Lower leg skin (tissue), 4 donors: Measurements from ENCODE around the gene SREBF1. TPM values are rescaled to one million over a fixed set of nuclear protein-coding genes. Genes with fewer than 3 reads are reported as not detected.

Experiments
- DNase-seq, 2 donors: peaks; one replicate each; pipeline ENCODE4 v3.0.0-alpha.2; 2019; ENCODE audit warnings: low spot score in 2 of 2
- H3K4me3 ChIP-seq: fragments of 200-600 bp; sonication (generic); 2 replicates; pipeline ENCODE4 v1.5.1; 2017; ENCODE audit warnings: mild to moderate bottlenecking, low read depth; ENCODE audit not compliant: poor library complexity, severe bottlenecking
- POLR2A ChIP-seq, 2 donors: fragments of 450-650 bp; IDR thresholded peaks; one replicate each; pipeline ENCODE4 v1.6.1; 2016 to 2017; ENCODE audit warnings: antibody characterized with exemption in 2 of 2, mild to moderate bottlenecking in 1 of 2, moderate library complexity in 1 of 2
- WGBS, 2 donors: methylation state at CpG; one replicate each; pipeline ENCODE4 v1.1.5; 2018; 5-methylcytosine and 5-hydroxymethylcytosine counted together
- intact Hi-C: fragments of 100-400 bp; cut with DNase I; formaldehyde crosslinking; loops from one replicate; pipeline ENCODE4 v1.15.0; 2023; ENCODE audit warnings: low total_unique reads
- total RNA-seq, 4 donors: library from RNA; depleted of rRNA; stranded (reverse); fragments of >200 nt; gene quantifications; one replicate each; pipeline ENCODE4 v1.1.0, GENCODE V29; 2016
- TF ChIP-seq, protein P1 (sequence below), 3 donors: fragments of 450-650 bp; IDR thresholded peaks; one replicate each; pipeline ENCODE4 v1.5.1; 2016; ENCODE audit warnings: antibody characterized with exemption in 3 of 3, mild to moderate bottlenecking in 3 of 3, moderate library complexity in 2 of 3

Gene SREBF1
- total RNA-seq, 4 donors from 2014 or later: 54.3 to 146 (median 102) TPM

GRCh38 chr17:17805575-17805974 is 31.2 kb downstream of the SREBF1 start:
- 46 to 57% methylated on average over 8 to 9 of the region's 9 CpGs for WGBS, 2 donors
- intact Hi-C loops: no loop called here
- TF ChIP-seq POLR2A (IDR thresholded peaks at IDR 0.05): no peak
- no peak for DNase-seq
- H3K4me3 ChIP-seq: no peak overlapping the region

GRCh38 chr17:17804007-17804406 is 32.8 kb downstream of the SREBF1 start:
- TF ChIP-seq, protein P1, sequence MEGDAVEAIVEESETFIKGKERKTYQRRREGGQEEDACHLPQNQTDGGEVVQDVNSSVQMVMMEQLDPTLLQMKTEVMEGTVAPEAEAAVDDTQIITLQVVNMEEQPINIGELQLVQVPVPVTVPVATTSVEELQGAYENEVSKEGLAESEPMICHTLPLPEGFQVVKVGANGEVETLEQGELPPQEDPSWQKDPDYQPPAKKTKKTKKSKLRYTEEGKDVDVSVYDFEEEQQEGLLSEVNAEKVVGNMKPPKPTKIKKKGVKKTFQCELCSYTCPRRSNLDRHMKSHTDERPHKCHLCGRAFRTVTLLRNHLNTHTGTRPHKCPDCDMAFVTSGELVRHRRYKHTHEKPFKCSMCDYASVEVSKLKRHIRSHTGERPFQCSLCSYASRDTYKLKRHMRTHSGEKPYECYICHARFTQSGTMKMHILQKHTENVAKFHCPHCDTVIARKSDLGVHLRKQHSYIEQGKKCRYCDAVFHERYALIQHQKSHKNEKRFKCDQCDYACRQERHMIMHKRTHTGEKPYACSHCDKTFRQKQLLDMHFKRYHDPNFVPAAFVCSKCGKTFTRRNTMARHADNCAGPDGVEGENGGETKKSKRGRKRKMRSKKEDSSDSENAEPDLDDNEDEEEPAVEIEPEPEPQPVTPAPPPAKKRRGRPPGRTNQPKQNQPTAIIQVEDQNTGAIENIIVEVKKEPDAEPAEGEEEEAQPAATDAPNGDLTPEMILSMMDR (IDR thresholded peaks at IDR 0.05): no peak
- no peak for TF ChIP-seq POLR2A (IDR thresholded peaks at IDR 0.05)
- DNase-seq: no peak
- intact Hi-C loops: no loop called here
- H3K4me3 ChIP-seq: no peak overlapping the region
- 83 to 86% methylated on average over 3 of the region's 3 CpGs for WGBS, 2 donors

DNA sequence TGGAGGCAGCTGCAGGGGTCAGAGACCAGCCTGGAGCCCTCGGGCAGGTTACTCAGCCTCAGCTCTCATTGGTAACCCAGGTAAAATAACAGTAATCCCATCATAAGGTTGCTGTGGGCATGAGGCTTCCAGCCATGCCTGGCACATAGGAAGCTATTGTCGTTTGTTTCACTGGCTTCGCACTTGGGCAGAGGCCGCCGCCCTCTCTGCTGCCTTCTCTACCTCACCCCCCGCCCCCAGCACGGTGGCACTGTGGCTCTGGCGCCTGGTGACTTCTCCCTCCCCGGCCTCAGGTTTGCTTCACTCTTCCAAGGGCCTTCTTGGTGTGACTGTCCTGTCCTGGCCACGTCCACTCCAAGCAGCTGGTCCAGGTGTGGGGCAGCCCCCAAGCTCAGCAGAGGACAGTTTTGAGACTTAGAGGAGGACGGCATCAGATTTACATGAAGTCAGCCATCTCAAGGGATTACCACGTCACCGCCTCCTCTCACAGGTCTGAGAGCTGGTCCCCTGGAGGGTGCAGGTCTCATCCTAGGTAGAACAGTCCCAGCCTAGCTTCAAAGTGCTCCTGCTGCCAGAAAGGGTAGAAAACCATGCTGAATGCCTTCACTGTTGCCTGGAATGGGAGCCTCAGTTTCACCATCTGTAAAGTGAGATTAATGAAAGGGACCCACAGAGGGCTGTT is 34.8 kb downstream of the SREBF1 start:
- intact Hi-C loops: no loop called here

GRCh38 chr17:17800504-17801021 is 36.2 kb downstream of the SREBF1 start:
- no peak for DNase-seq
- intact Hi-C loops: no loop called here
- no peak for TF ChIP-seq POLR2A (IDR thresholded peaks at IDR 0.05)
- TF ChIP-seq, protein P1 (IDR thresholded peaks at IDR 0.05): no peak
- 88 to 90% methylated on average over 12 of the region's 12 CpGs for WGBS, 2 donors
- H3K4me3 ChIP-seq: no peak overlapping the region

More for the DNA sequence above, 34.8 kb downstream of the SREBF1 start:
- DNase-seq: no peak
- TF ChIP-seq, protein P1 (IDR thresholded peaks at IDR 0.05): no peak
- no peak for TF ChIP-seq POLR2A (IDR thresholded peaks at IDR 0.05)
- 86 to 89% methylated on average over 13 of the region's 13 CpGs for WGBS, 2 donors
- no peak overlapping the region for H3K4me3 ChIP-seq

GRCh38 chr17:17798573-17799255 is 38.1 kb downstream of the SREBF1 start:
- H3K4me3 ChIP-seq: no peak overlapping the region
- 87 to 96% methylated on average over 10 to 13 of the region's 16 CpGs for WGBS, 2 donors
- DNase-seq: no peak
- TF ChIP-seq POLR2A (IDR thresholded peaks at IDR 0.05): no peak
- TF ChIP-seq, protein P1 (IDR thresholded peaks at IDR 0.05): no peak
- intact Hi-C loops: loop anchor here (10.0 kb wide), 1 partner anchor 114 kb away; the partner anchor contains the start of gene RAI1

GRCh38 chr17:17798010-17798556 is 38.7 kb downstream of the SREBF1 start:
- no peak for DNase-seq
- no peak overlapping the region for H3K4me3 ChIP-seq
- 94 to 95% methylated on average over 10 to 25 of the region's 25 CpGs for WGBS, 2 donors
- intact Hi-C loops: loop anchor here (10.0 kb wide), 1 partner anchor 113 kb away; the partner anchor contains the start of gene RAI1
- TF ChIP-seq, protein P1 (IDR thresholded peaks at IDR 0.05): no peak
- no peak for TF ChIP-seq POLR2A (IDR thresholded peaks at IDR 0.05)
